ENCODE data around the gene PCDHAC1.

DNA sequence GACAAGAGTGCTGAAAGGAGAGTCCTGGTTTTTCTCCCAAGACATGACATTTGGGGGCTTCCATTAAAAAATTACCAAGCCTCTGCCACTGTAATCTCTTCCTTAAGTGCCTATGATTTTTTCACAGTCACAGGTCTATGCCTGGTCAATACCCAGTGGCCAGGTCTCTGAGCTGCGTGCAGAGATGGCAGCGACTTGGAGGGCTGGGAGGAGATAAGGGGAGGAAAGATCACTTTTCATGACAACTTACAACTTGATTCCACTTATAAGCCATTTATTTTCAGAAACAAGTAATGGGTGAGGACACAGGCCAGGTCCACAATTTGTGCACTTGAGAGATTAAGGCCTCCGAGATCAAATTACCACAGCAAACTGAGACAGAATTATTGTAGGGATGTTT is 38.3 kb downstream of the PCDHAC1 start:
- TF ChIP-seq, protein P1, sequence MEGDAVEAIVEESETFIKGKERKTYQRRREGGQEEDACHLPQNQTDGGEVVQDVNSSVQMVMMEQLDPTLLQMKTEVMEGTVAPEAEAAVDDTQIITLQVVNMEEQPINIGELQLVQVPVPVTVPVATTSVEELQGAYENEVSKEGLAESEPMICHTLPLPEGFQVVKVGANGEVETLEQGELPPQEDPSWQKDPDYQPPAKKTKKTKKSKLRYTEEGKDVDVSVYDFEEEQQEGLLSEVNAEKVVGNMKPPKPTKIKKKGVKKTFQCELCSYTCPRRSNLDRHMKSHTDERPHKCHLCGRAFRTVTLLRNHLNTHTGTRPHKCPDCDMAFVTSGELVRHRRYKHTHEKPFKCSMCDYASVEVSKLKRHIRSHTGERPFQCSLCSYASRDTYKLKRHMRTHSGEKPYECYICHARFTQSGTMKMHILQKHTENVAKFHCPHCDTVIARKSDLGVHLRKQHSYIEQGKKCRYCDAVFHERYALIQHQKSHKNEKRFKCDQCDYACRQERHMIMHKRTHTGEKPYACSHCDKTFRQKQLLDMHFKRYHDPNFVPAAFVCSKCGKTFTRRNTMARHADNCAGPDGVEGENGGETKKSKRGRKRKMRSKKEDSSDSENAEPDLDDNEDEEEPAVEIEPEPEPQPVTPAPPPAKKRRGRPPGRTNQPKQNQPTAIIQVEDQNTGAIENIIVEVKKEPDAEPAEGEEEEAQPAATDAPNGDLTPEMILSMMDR (IDR thresholded peaks at IDR 0.05; ENCODE audit: low read depth, low read length), result no peak
- no peak for TF ChIP-seq EZH2phosphoT487 (IDR thresholded peaks at IDR 0.05; ENCODE audit: low read depth)
